ENCODE results near the gene AP5M1. TPM values are rescaled to one million over a fixed set of nuclear protein-coding genes. Genes with fewer than 3 reads are reported as not detected.

AP5M1 gene
- polyA plus RNA-seq, 3 donors: 15.3 to 26.2 (median 20.3) TPM

DNA sequence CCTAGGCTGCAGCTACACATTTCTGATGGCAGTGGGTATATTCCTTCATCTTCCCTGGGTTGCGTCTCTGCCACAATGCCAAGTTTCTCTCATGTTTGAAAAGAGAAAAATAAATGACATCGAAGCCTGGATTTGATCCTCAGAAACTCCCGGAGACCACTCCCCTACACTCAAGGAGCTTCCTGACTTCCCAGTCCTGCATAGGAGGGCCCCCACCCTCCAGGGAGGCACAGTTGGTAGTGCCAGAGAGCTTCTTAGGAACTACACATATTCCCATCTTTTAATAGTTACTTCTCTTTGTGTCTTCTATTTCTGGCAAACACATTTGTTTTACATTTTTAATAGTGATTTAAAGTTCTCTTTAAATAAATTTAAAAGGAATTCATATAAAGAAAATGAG is 30.7 kb downstream of the AP5M1 start:
- Mint-ChIP-seq H3K36me3 (peaks cover 5 to 6% of the 10 kb centered on the region in 2 donors), H3K9me3 (no peaks in the 10 kb centered on the region), H3K4me1 (no peaks in the 10 kb centered on the region), H3K27me3 (ENCODE audit: low read depth in 3 of 3) (peaks cover 0 to 4% (median 4%) of the 10 kb centered on the region in 3 donors), H3K27ac (no peak overlapping the region), H3K4me3 (no peak overlapping the region)
- no peak for DNase-seq
- WGBS (ENCODE audit: insufficient coverage): no CpG with 5 or more reads among the region's 3 CpGs
- no peak overlapping the region for H3K27ac ChIP-seq (ENCODE audit: low read depth in 1 of 2, low read length in 2 of 2)
- no peak overlapping the region for H3K4me2 ChIP-seq (replicated peaks; ENCODE audit: extremely low read depth, low read length, poor library complexity, severe bottlenecking)
- no peak overlapping the region for H2AFZ ChIP-seq (ENCODE audit: insufficient read depth, low read depth, low read length, poor library complexity, severe bottlenecking)
- peaks cover 0 to 9% of the 10 kb centered on the region in 2 donors for H3K36me3 ChIP-seq (replicated peaks in 1 of 2; ENCODE audit: control insufficient read depth in 1 of 2, insufficient read depth in 2 of 2, low read length in 2 of 2)
- TF ChIP-seq, protein P1, sequence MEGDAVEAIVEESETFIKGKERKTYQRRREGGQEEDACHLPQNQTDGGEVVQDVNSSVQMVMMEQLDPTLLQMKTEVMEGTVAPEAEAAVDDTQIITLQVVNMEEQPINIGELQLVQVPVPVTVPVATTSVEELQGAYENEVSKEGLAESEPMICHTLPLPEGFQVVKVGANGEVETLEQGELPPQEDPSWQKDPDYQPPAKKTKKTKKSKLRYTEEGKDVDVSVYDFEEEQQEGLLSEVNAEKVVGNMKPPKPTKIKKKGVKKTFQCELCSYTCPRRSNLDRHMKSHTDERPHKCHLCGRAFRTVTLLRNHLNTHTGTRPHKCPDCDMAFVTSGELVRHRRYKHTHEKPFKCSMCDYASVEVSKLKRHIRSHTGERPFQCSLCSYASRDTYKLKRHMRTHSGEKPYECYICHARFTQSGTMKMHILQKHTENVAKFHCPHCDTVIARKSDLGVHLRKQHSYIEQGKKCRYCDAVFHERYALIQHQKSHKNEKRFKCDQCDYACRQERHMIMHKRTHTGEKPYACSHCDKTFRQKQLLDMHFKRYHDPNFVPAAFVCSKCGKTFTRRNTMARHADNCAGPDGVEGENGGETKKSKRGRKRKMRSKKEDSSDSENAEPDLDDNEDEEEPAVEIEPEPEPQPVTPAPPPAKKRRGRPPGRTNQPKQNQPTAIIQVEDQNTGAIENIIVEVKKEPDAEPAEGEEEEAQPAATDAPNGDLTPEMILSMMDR (IDR thresholded peaks at IDR 0.05): no peak
- H3K9ac ChIP-seq (ENCODE audit: insufficient read depth, low read length, poor library complexity, severe bottlenecking): no peak overlapping the region
- H3K9me3 ChIP-seq (replicated peaks in 1 of 2; ENCODE audit: control insufficient read depth in 1 of 2, insufficient read depth in 1 of 2, low read length in 2 of 2): no peaks in the 10 kb centered on the region
- H3K4me3 ChIP-seq (replicated peaks in 1 of 3; ENCODE audit: low read depth in 2 of 3, low read length in 3 of 3): no peak overlapping the region
- intact Hi-C loops (cut with micrococcal nuclease): no loop called here
- H3K4me1 ChIP-seq (ENCODE audit: control insufficient read depth in 1 of 2, insufficient read depth in 2 of 2, low read length in 2 of 2): no peaks in the 10 kb centered on the region
- H3K79me2 ChIP-seq (ENCODE audit: insufficient read depth, low read length): no peaks in the 10 kb centered on the region
- H3K27me3 ChIP-seq (ENCODE audit: control insufficient read depth in 2 of 2, insufficient read depth in 2 of 2, low read length in 2 of 2): peaks cover 0 to 9% of the 10 kb centered on the region in 2 donors
- H4K20me1 ChIP-seq (ENCODE audit: insufficient read depth, low read length): no peaks in the 10 kb centered on the region

DNA sequence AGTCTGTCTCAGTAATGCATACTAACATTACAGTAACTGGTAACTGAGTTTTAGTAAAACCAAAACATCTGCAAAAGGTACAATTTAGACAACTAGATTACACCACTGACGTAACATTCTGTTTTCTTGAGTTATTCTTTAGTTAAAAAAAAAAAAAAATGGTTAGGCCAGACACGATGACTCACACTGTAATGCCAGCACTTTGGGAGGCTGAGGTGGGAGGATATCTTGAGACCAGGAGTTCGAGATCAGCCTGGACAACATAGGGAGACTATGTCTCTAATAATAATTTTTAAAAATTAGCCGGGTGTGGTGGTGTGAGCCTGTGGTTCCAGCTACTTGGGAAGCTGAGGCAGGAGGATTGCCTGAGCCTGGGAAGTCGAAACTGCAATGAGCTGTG is 34.1 kb downstream of the AP5M1 start:
- H3K4me3 Mint-ChIP-seq: no peak overlapping the region
- H3K9me3 Mint-ChIP-seq: no peaks in the 10 kb centered on the region
- no peak overlapping the region for H3K27ac Mint-ChIP-seq
- Histone ChIP-seq H3K9ac (ENCODE audit: insufficient read depth, low read length, poor library complexity, severe bottlenecking) (no peak overlapping the region), H3K27ac (ENCODE audit: low read depth in 1 of 2, low read length in 2 of 2) (no peak overlapping the region), H3K4me1 (ENCODE audit: control insufficient read depth in 1 of 2, insufficient read depth in 2 of 2, low read length in 2 of 2) (no peaks in the 10 kb centered on the region), H3K4me3 (replicated peaks in 1 of 3; ENCODE audit: low read depth in 2 of 3, low read length in 3 of 3) (no peak overlapping the region), H4K20me1 (ENCODE audit: insufficient read depth, low read length) (no peaks in the 10 kb centered on the region), H3K79me2 (ENCODE audit: insufficient read depth, low read length) (no peaks in the 10 kb centered on the region), H3K36me3 (replicated peaks in 1 of 2; ENCODE audit: control insufficient read depth in 1 of 2, insufficient read depth in 2 of 2, low read length in 2 of 2) (no peaks in the 10 kb centered on the region), H3K4me2 (replicated peaks; ENCODE audit: extremely low read depth, low read length, poor library complexity, severe bottlenecking) (no peak overlapping the region), H3K27me3 (ENCODE audit: control insufficient read depth in 2 of 2, insufficient read depth in 2 of 2, low read length in 2 of 2) (peaks cover 0 to 11% of the 10 kb centered on the region in 2 donors), H2AFZ (ENCODE audit: insufficient read depth, low read depth, low read length, poor library complexity, severe bottlenecking) (no peak overlapping the region), H3K9me3 (replicated peaks in 1 of 2; ENCODE audit: control insufficient read depth in 1 of 2, insufficient read depth in 1 of 2, low read length in 2 of 2) (no peaks in the 10 kb centered on the region)
- whole genome bisulfite sequencing (ENCODE audit: insufficient coverage): no CpG with 5 or more reads among the region's 5 CpGs
- no peak for DNase-seq
- no peaks in the 10 kb centered on the region for H3K36me3 Mint-ChIP-seq
- TF ChIP-seq, protein P1 (IDR thresholded peaks at IDR 0.05): no peak
- H3K4me1 Mint-ChIP-seq: no peaks in the 10 kb centered on the region
- H3K27me3 Mint-ChIP-seq (ENCODE audit: low read depth in 3 of 3): peaks cover 1 to 14% (median 11%) of the 10 kb centered on the region in 3 donors
- intact Hi-C loops (cut with micrococcal nuclease): no loop called here

Measured in CD14-positive monocyte (primary cell).